ENCODE data around the gene PLEKHO2. TPM values are rescaled to one million over a fixed set of nuclear protein-coding genes. Genes with fewer than 3 reads are reported as not detected.

The PLEKHO2 gene
- total and polyA plus RNA-seq, 2 of the 8 experiments (the other 6 are each of a cell fraction or from before 2014, with no cell fraction given) = 16.9 to 20.1 TPM

DNA sequence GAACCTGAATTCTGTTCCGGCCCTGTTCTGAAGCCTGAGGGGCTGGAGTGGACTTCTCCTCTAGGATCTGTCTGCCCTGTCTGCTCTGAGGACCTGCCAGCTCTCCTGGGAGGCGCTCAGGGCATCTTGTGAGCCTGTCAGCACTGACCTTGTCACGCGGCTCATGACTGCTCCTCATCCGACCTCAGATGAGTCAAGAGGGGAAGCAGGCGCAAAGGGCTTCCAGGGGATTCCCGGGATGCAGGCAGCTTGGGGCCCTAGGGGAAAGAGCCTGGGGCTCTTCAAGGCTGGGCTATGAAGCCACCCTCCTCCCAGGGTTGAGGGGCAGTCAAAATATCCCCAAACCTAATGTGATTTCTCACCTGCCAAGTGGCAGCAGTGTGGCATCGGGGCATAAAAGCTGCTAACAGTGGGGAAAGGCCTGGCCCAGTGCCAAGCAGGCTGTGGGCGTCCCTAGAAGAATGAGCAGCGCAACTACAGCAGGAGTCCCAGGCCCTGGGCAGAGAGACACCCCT is 42.3 kb downstream of the PLEKHO2 start:
- no peak overlapping the region for H3K9ac ChIP-seq (replicated peaks in 1 of 4; ENCODE audit: extremely low read depth in 1 of 4, low read depth in 3 of 4, low read length in 3 of 4)
- WGBS, 2 experiments (ENCODE audit: extremely low coverage in 1 of 2, insufficient coverage in 1 of 2, insufficient read length in 1 of 2, insufficient replicate concordance in 2 of 2, low coverage in 1 of 2, low lambda C conversion rate in 2 of 2, missing lambda C conversion rate in 1 of 2) = 79% methylated on average over 10 of the region's 10 CpGs; no CpG with 5 or more reads in 1 of the 2 experiments
- CTCF ChIA-PET (ENCODE audit: partially characterized antibody) = interaction anchor here (1.1 to 5.3 kb wide), 4 partner anchors 15 to 52 kb away, joined by 3 to 22 read pairs (median 4); no protein-coding TSS in a partner anchor
- peaks cover 0 to 4% (median 0%) of the 10 kb centered on the region in 4 experiments; a peak in 2 of 7 replicates for H3K4me1 ChIP-seq (replicated peaks in 1 of 4; ENCODE audit: control insufficient read depth in 3 of 4, insufficient read depth in 4 of 4, low read length in 3 of 4)
- peak overlapping the region; percentile 26 for H4K91ac ChIP-seq (replicated peaks; ENCODE audit: insufficient read length, low read length)
- no peak overlapping the region for H2BK120ac ChIP-seq (replicated peaks; ENCODE audit: low read depth, low read length)
- H3K36me3 ChIP-seq (ENCODE audit: control insufficient read depth in 2 of 4, insufficient read depth in 4 of 4, low read length in 3 of 4) = no peaks in the 10 kb centered on the region
- POLR2A ChIA-PET (ENCODE audit: partially characterized antibody) = interaction anchor here (0.8 to 3.4 kb wide), 7 partner anchors 10 to 77 kb away, joined by 3 to 18 read pairs (median 3); partner anchors contain the start of gene PIF1
- FAIRE-seq = no peak
- H4K20me1 ChIP-seq (replicated peaks in 1 of 2; ENCODE audit: control insufficient read depth in 1 of 2, insufficient read depth in 2 of 2, low read length in 2 of 2) = no peaks in the 10 kb centered on the region
- no peak overlapping the region for H3K27ac ChIP-seq (ENCODE audit: low read depth, low read length)
- H3K23me2 ChIP-seq (ENCODE audit: low read depth, low read length) = no peaks in the 10 kb centered on the region
- H3K79me1 ChIP-seq (ENCODE audit: low read depth, low read length) = no peaks in the 10 kb centered on the region
- H3K27me3 ChIP-seq (replicated peaks in 1 of 4; ENCODE audit: control insufficient read depth in 3 of 4, extremely low read depth in 1 of 4, insufficient read depth in 3 of 4, low read length in 3 of 4) = no peaks in the 10 kb centered on the region
- no peak overlapping the region for H4K8ac ChIP-seq (ENCODE audit: extremely low read depth, insufficient read depth, low read length)
- no peak overlapping the region for H3K23ac ChIP-seq (ENCODE audit: insufficient read length)
- H2AFZ ChIP-seq (ENCODE audit: low read length) = no peak overlapping the region
- H2BK15ac ChIP-seq (ENCODE audit: low read length) = no peak overlapping the region
- H3K14ac ChIP-seq (ENCODE audit: insufficient read length) = no peak overlapping the region
- no peaks in the 10 kb centered on the region for H3K9me3 ChIP-seq (ENCODE audit: insufficient read depth in 2 of 2, low read depth in 1 of 2, low read length in 1 of 2)
- no peak overlapping the region for H2AK5ac ChIP-seq (ENCODE audit: low read depth, low read length)
- no peak overlapping the region for H2BK12ac ChIP-seq (ENCODE audit: low read depth, low read length)
- no peak for DNase-seq (ENCODE audit: low read depth in 1 of 2, low spot score in 2 of 2)
- no peak overlapping the region for H4K5ac ChIP-seq (ENCODE audit: insufficient read length, low read depth, low read length)
- TF ChIP-seq HDAC2 (IDR thresholded peaks at IDR 0.05; ENCODE audit: borderline replicate concordance in 1 of 2, low read depth in 2 of 2, low read length in 2 of 2) (no peak), BCL11A (IDR thresholded peaks at IDR 0.05; ENCODE audit: low read depth in 2 of 2, low read length in 2 of 2) (no peak), SAP30 (IDR thresholded peaks at IDR 0.05; ENCODE audit: insufficient read depth, insufficient replicate concordance, low read length) (no peak), FOSL1 (IDR thresholded peaks at IDR 0.05; ENCODE audit: insufficient read depth, low read depth, low read length) (no peak), ASH2L (IDR thresholded peaks at IDR 0.05; ENCODE audit: low read length) (no peak), CHD2 (IDR thresholded peaks at IDR 0.05; ENCODE audit: low read length) (no peak), HDAC6 (IDR thresholded peaks at IDR 0.05; ENCODE audit: low read depth, low read length) (no peak), BACH1 (IDR thresholded peaks at IDR 0.05; ENCODE audit: low read length) (no peak)
- TF ChIP-seq, protein P1, sequence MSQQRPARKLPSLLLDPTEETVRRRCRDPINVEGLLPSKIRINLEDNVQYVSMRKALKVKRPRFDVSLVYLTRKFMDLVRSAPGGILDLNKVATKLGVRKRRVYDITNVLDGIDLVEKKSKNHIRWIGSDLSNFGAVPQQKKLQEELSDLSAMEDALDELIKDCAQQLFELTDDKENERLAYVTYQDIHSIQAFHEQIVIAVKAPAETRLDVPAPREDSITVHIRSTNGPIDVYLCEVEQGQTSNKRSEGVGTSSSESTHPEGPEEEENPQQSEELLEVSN (IDR thresholded peaks at IDR 0.05) = no peak
- H3K4me3 ChIP-seq (ENCODE audit: extremely low read depth in 1 of 4, insufficient read depth in 2 of 4, low read depth in 3 of 4, low read length in 4 of 4) = no peak overlapping the region
- H3K18ac ChIP-seq (ENCODE audit: extremely low read depth, low read length) = no peak overlapping the region; the same call in 1 of the 2 replicates
- H2BK5ac ChIP-seq (ENCODE audit: low read depth, low read length) = no peak overlapping the region
- no peak overlapping the region for H3K4me2 ChIP-seq (ENCODE audit: insufficient read depth in 1 of 2, low read depth in 2 of 2, low read length in 2 of 2)
- H3K56ac ChIP-seq (replicated peaks; ENCODE audit: insufficient read length, low read depth, low read length) = no peak overlapping the region
- no peak overlapping the region for H2BK20ac ChIP-seq (ENCODE audit: low read length)
- no peak overlapping the region for H3K4ac ChIP-seq (replicated peaks; ENCODE audit: insufficient read length, low read depth, low read length)
- H3K79me2 ChIP-seq (ENCODE audit: control insufficient read depth in 1 of 2, insufficient read depth in 2 of 2, low read length in 2 of 2) = no peaks in the 10 kb centered on the region

All from H1 (cell line).